Skeletal muscle tissue (tissue), 4 donors: ENCODE results near the gene ZNF260. TPM values are rescaled to one million over a fixed set of nuclear protein-coding genes. Genes with fewer than 3 reads are reported as not detected.
A peak's percentile ranks its signal among the peaks of the same experiment; 100 is the strongest.
"Not testable (repeated sequence)": the region's sequence is repeated elsewhere in the genome, so short reads cannot be mapped to it uniquely, and the experiment has no call there.

Source experiments
- H3K27ac ChIP-seq: one replicate; pipeline ENCODE4 v1.7.0; 2013; ENCODE audit warnings: mild to moderate bottlenecking, low read depth, low read length, inconsistent platforms
- H3K27me3 ChIP-seq, 3 donors: one replicate each; pipeline ENCODE4 v1.7.0; 2013; ENCODE audit warnings: low read length in 3 of 3; ENCODE audit not compliant: control insufficient read depth in 3 of 3, insufficient read depth in 3 of 3
- H3K36me3 ChIP-seq, 3 donors: one replicate each; pipeline ENCODE4 v1.7.0; 2013; ENCODE audit warnings: low read length in 3 of 3; ENCODE audit not compliant: control insufficient read depth in 3 of 3, insufficient read depth in 3 of 3
- H3K4me1 ChIP-seq, 3 donors: one replicate each; pipeline ENCODE4 v1.7.0; 2013; ENCODE audit warnings: low read length in 3 of 3, mild to moderate bottlenecking in 3 of 3; ENCODE audit not compliant: control insufficient read depth in 3 of 3, insufficient read depth in 3 of 3
- H3K4me3 ChIP-seq, 3 donors: one replicate each; pipeline ENCODE4 v1.7.0; 2013; ENCODE audit warnings: low read length in 3 of 3
- H3K9ac ChIP-seq, 3 donors: one replicate each; pipeline ENCODE4 v1.7.0; 2013; ENCODE audit warnings: low read length in 3 of 3, mild to moderate bottlenecking in 3 of 3, moderate library complexity in 2 of 3, low read depth in 1 of 3
- H3K9me3 ChIP-seq, 3 donors: one replicate each; pipeline ENCODE4 v1.7.0; 2013; ENCODE audit warnings: low read length in 3 of 3; ENCODE audit not compliant: control insufficient read depth in 3 of 3
- total RNA-seq: library from RNA; depleted of rRNA; stranded (reverse); fragments of >200 nt; gene quantifications from one replicate; pipeline ENCODE4 v1.2.3, GENCODE V29; 2014
- donor health status: Osteomylitis.

The ZNF260 gene
- total RNA-seq, 1 donor from 2014 or later, result 7.3 TPM

- H3K9ac ChIP-seq, H3K36me3 ChIP-seq, H3K27me3 ChIP-seq, H3K4me3 ChIP-seq, H3K27ac ChIP-seq: not testable (repeated sequence)
- peaks cover 3 to 12% (median 4%) of the 10 kb centered on the region in 3 donors for H3K9me3 ChIP-seq
- H3K4me1 ChIP-seq, result peaks cover 13 to 22% (median 17%) of the 10 kb centered on the region in 3 donors
These were observed 35.2 kb downstream of the ZNF260 start for GRCh38 chr19:36492689-36493453.

- not testable (repeated sequence) for H3K36me3 ChIP-seq, H3K27me3 ChIP-seq, H3K27ac ChIP-seq, H3K9ac ChIP-seq, H3K4me3 ChIP-seq, H3K9me3 ChIP-seq
- peaks cover 13 to 23% (median 18%) of the 10 kb centered on the region in 3 donors for H3K4me1 ChIP-seq
These were observed 37.2 kb downstream of the ZNF260 start for GRCh38 chr19:36490846-36491245.

- H3K4me3 ChIP-seq, result peak overlapping the region; percentile 89 to 100 (median 100)
- peak overlapping the region; percentile 97 to 99 (median 99) for H3K9ac ChIP-seq
- peaks cover 13 to 23% (median 18%) of the 10 kb centered on the region in 3 donors for H3K4me1 ChIP-seq
- peak overlapping the region; percentile 97 for H3K27ac ChIP-seq
- no peaks in the 10 kb centered on the region for H3K36me3 ChIP-seq
- H3K27me3 ChIP-seq, result no peaks in the 10 kb centered on the region
- no peaks in the 10 kb centered on the region for H3K9me3 ChIP-seq
These were observed 38.1 kb downstream of the ZNF260 start for GRCh38 chr19:36489920-36490415.

- peak within 1 kb of the TSS; percentile 89 to 100 (median 100) for H3K4me3 ChIP-seq
- no peaks in the 10 kb centered on the region for H3K27me3 ChIP-seq
- H3K4me1 ChIP-seq, result peaks cover 13 to 23% (median 18%) of the 10 kb centered on the region in 3 donors
- H3K9me3 ChIP-seq, result no peaks in the 10 kb centered on the region
- peak within 1 kb of the TSS; percentile 97 for H3K27ac ChIP-seq
- H3K9ac ChIP-seq, result peak within 1 kb of the TSS; percentile 97 to 99 (median 99)
- H3K36me3 ChIP-seq, result no peaks in the 10 kb centered on the region
These were observed 38.8 kb downstream of the ZNF260 start, which contains the start of gene ZNF566 for GRCh38 chr19:36489118-36489919. Gene ZNF566, minus strand, starts transcription at chr19:36489561. Its CDS starts 13,004 bp downstream, at chr19:36476557.

GRCh38 chr19:36488846-36489117 is 39.3 kb downstream of the ZNF260 start:
- H3K27me3 ChIP-seq, result no peaks in the 10 kb centered on the region
- no peaks in the 10 kb centered on the region for H3K36me3 ChIP-seq
- H3K27ac ChIP-seq, result peak overlapping the region; percentile 97
- peak overlapping the region; percentile 89 to 100 (median 100) for H3K4me3 ChIP-seq
- H3K4me1 ChIP-seq, result peaks cover 13 to 23% (median 18%) of the 10 kb centered on the region in 3 donors
- H3K9ac ChIP-seq, result peak overlapping the region; percentile 97 to 99 (median 99)
- H3K9me3 ChIP-seq, result no peaks in the 10 kb centered on the region

- H3K9ac ChIP-seq, result peak overlapping the region; percentile 97 to 99 (median 99)
- H3K4me3 ChIP-seq, result peak overlapping the region; percentile 89 to 100 (median 100)
- H3K4me1 ChIP-seq, result peaks cover 13 to 23% (median 18%) of the 10 kb centered on the region in 3 donors
- H3K36me3 ChIP-seq, result no peaks in the 10 kb centered on the region
- peak overlapping the region; percentile 97 for H3K27ac ChIP-seq
- no peaks in the 10 kb centered on the region for H3K9me3 ChIP-seq
- no peaks in the 10 kb centered on the region for H3K27me3 ChIP-seq
These were observed 39.8 kb downstream of the ZNF260 start for GRCh38 chr19:36488118-36488845.

- Histone ChIP-seq H3K36me3 (peaks cover 0 to 5% (median 2%) of the 10 kb centered on the region in 3 donors), H3K9me3 (peaks cover under 1 to 4% (median 3%) of the 10 kb centered on the region in 3 donors), H3K27ac (no peak overlapping the region), H3K4me3 (no peak overlapping the region), H3K4me1 (peaks cover 6 to 9% (median 7%) of the 10 kb centered on the region in 3 donors), H3K9ac (no peak overlapping the region), H3K27me3 (no peaks in the 10 kb centered on the region)
These were observed 44.4 kb downstream of the ZNF260 start for GRCh38 chr19:36483653-36484052.

- Histone ChIP-seq H3K27ac (no peak overlapping the region), H3K9ac (no peak overlapping the region), H3K4me1 (peaks cover 0 to 1% (median under 1%) of the 10 kb centered on the region in 3 donors), H3K9me3 (peaks cover 2 to 5% (median 3%) of the 10 kb centered on the region in 3 donors), H3K36me3 (peaks cover 0 to 5% (median 3%) of the 10 kb centered on the region in 3 donors), H3K27me3 (no peaks in the 10 kb centered on the region), H3K4me3 (no peak overlapping the region)
These were observed 45.2 kb downstream of the ZNF260 start for GRCh38 chr19:36482876-36483275.
